GM19328 (cell line): ENCODE results near the gene PARD3B.

Experiments
- ATAC-seq: cut with Tn5 transposase; IDR thresholded peaks from one replicate; pipeline ENCODE4 v1.9.1; 2021; ENCODE audit warnings: mild to moderate bottlenecking, moderate library complexity; ENCODE audit not compliant: unreplicated experiment

Gene PARD3B

DNA sequence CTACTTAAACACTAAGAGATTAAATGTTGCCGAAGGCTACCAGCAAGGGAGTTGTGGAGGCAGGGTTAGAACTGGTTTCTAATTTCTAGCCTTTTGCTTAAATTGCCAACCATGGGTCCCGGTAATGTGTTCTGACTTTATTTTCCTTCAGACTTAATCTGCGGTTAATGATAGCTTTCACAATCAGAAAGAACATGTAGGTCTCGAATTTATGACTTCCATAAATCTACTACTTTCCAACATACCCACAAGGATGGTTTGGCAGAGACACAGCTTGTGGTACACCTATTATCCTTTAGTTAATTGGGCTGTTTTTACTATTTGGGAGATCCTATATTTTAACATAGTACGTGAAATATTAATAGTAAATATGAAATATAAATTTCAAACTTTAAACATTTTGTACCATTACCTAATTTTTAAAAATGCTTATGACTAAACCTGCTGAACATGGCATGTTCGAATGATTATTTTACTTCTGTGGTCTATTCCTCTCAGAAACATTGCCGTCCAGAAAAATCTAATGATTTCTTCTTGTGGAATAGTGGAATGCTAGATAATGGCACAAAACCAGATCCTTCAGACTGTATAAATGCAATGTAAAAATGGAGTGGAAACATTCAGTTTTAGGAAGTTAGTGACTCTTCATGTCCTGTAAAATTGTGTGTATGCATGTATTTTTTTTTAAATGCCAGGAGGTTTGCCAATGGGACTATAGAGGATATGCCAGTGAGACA, 41.3 kb downstream of the PARD3B start:
- no peak for ATAC-seq

DNA sequence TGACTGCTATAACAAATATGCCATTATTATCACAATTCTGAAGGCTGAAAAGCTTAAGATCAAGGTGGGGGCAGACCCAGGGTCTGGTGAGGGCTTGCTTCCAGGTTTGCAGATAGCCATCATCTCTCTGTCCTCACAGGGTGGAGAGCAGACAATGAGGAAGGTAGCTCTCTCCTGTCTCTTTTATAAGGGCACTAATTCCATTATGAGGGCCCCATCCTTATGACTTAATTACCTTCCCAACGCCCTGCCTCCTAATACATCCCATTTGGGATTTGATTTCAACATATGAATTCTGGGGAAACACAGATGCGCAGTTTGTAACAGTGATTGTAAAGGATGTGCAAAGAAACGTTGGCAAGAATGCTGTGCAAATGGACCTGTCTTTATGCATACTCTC, 44.8 kb downstream of the PARD3B start:
- no peak for ATAC-seq

DNA sequence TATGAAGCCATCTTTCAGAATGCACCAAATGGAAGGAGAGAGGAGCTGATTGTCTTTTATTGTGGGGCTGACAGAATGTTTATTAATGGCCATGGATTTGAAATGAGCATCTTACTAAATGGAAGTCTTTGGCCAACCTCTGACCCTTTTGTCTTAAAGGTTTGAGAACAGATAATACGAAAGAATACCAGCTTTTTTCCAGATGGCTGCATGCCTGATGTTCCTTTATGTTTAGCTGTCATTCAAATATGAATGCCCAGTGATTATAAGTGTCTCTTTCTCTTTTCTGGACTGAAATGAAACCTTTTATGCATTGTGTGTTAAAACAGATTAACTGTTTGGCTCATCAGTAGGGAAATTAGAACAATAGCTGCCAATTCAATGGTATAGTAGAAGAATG, 46.0 kb downstream of the PARD3B start:
- no peak for ATAC-seq

DNA sequence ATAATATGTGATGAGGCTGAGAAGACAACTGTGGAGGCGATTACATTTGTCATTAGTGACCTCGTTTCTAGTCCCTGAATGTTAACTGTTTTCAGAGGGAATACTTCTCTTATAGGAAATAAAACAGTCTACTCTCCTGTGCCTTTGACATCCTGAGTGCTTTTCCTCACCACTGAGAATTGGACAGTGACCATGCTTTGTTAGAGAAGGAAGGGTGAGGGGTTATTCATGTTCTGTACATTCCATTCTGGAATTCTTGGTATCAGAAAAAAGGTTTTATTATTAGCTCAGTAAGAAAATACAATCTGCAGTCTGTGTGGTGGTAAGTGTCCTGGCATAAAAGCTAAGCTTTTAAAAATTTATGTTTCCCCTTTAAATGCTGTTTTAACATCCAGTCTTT, 58.8 kb downstream of the PARD3B start:
- no peak for ATAC-seq

DNA sequence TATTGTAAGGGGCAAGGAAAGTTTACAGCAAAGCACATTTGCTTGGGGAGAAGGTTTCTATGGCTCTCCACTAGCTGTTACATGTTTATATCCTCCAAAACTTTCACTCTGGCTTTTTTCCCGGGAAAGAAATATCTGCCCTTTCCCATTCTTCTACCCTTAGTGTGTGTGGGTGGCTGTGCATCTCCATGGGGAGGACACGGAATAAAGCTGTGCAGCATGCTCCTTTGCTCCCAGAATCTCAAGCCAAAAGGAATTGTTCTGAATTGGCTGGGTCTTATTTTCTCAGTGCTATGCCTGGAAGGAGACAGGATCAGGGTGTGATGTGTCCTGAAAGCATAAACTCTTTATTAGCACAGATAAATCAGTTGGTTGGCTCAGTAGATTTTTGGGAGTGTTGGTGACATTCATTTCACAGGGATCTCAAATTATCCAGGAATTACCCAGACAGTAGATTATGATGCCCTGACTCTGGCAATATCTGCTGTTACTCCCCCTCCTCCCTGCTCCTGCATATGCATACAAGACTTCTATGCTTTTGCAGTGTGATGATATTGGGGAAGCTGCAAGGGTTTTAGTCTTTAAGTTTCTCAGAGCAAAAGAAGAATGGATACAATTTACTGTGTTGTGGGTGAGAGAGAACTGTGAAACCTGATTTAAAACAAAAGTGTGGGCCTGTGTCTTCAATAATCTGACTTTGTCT, 63.1 kb downstream of the PARD3B start:
- no peak for ATAC-seq

DNA sequence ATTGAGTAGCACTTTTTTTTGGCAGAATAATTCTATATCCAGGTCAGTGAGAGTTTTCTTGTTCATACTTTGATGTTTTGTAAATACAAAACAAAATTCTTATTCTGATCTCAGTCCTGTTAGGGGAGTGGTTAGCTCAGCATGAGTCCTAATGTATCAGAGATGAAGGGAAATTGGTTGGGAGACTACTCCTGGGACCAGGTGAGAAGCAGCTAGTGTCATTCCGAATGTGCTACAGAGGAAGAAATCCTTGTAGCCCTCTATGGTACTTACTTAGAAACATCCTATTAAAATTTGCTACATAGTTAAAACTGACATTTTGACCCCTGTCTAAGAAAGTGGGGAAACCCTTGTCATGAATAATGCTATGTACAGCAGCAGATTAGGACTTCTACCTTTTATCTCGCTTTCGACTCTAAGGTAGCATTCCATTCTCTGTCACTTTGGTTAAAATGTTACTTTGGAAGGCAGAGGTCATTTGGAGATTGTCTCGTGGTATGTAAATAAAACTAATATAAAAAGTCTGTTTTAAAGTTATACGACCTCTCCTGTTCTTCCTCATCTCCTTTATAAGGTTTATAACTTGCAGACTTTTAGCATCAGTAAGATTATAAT, 65.8 kb downstream of the PARD3B start:
- no peak for ATAC-seq

DNA sequence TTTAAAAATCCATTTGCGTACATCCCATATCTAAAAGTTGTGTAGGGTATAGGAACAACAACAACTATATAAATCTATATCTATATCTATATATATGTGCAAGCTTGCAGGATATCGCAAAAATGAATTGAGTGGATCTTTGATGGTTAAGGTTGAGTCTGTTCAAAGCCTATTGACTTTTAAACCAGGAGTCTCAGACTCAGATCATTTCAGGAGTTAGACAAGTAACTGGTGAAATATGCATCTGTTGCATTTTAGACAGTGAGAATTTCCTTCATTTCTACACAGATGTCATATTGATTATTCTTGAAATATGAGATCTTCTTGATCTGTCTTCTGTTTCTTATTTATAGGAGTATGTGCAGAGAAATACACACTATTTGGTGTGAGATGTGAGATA, 66.5 kb downstream of the PARD3B start:
- ATAC-seq, result no peak

DNA sequence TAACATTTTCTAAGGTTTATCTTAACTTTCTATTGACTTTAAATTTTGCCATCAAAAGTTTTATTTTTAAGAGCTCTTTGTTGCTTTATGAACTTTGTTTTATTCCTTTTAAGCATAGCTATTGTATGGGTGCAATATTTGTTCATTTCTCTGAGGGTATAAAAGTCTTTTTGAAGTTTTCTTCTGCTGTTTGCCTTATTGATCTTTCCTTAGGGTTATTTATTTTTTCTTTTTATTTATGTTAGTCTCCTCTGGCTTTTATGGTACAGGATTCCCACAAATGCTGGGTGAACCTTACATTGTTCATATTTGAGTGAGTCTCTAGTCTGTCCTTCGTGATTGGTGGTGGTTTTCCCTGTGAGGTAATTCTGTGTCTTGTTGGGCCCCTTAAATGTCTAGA, 68.4 kb downstream of the PARD3B start:
- no peak for ATAC-seq

DNA sequence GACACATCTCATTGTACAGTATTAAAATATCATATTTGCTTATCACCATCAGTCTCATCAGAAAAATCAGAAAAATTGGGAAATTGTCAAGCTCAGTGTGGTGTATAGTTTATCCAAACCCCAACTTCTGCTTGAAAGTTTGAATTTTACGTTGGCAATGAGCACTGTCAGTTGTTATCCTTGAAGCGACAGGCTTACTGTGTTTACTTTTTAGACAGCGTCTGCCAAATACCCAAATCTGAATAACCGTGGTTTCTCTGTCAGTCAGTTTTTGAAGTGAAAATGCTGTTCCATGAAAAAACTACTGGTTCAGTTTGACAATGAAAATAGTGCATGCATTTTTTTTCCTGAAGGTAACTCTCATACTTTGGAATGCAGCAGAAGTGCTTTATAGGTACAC, 70.2 kb downstream of the PARD3B start:
- ATAC-seq, result no peak

DNA sequence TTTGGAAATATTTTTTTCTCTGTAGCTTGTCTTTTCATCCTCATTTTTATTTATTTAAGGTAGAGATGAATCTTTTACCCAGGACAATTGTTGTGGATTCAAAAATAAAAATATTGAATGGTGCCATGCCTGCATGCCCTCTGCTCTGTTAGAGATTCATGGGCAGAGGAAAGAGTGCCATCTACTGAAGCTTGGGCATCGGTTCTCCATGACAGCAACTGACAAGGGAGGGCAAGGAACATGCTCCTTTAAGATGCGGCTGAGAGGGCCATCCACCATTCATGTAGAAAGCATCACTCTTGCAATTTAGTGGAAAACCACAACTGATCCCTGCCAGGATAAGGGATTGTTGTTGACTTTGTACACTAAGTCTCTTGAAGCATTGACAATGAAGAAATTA, 79.9 kb downstream of the PARD3B start:
- ATAC-seq, result no peak

DNA sequence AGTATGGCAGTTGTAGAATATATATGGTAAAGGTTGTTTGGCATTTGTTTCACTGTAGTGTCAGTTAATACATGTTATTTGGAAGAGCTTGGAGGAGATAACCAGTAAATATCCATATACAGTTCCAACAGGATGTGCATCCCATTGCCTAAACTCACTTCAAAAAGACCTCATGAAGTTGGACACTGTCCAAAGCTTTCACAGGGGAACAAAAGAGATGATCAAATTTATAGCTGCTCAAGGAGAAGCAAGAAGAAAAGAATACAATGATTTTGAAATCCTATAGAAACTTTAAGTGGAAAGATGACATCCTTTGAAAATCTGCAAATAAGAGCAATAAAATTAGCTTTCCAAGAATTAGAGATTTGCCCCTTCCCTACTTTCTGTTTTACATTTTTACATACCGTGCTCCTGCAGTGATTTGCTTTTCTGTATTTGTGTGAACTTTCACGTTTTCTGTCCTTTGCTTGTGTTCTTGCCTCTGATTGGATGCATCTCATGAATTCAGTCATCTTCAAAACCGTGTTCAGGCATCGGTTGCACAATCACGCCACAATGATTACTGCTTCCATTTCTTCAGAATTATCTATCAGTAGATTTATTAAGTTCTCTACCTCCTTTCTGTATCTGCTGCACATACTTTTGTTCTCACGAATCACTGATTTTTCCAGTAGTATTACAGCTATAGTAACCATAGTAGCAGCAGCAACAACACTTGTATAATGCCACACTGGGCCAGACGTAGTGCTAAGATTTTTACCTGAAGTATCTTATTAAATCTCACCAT, 83.8 kb downstream of the PARD3B start:
- no peak for ATAC-seq

DNA sequence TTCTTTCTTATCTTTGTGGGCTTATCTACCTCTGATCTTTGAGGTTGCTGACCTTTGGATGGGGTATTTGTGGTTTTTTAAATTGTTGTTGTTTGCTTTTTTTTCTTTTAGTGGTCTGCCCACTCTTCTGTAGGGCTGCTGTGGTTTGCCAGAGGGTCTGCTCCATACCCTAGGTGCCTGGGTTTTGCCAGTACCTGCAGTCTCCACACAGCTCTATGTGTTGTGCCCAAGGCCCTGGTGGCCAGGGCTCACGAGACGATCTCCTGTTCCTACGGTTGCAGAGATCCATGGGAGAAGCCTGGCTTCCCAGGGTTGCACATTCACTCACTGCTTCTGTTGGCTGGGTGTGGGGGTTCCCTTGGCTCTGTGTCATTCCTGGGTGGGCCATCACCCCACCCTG, 87.1 kb downstream of the PARD3B start:
- ATAC-seq, result no peak

DNA sequence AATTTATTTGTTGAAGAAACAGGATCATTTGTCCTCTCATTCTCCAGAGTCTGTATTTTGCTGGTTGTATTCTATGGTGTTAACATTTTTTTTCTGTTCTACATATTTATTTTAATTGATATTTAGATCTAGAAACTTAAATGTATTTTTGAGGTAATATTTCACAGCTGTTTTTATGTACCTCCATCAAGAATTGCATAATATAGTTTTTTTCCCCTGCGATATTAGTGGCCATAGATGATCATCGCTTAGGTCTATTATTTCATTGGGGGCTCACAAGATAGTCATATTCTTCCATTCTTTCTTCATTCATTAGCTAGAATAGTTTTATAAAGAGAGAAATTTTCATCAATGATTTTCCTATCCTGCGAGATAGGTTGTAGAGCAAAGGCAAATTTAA, 89.3 kb downstream of the PARD3B start:
- no peak for ATAC-seq

DNA sequence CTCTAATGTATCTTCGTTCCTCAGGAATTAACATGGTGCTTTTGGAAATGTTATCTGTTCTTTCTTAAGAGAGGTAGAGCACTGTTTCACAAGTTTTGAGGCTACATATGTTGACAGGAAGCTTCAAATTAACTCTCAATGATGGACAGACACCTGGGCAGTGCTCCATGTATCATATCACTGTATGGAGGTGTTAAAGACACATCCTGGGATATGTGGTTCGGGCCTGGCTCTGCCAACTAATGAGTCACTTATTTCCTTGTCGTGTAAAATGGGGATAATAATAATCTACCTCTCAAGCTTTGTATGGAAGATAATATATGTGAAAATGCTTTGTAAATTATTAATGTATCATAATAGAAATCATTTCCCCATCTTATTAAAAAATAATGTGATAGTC, 90.2 kb downstream of the PARD3B start:
- ATAC-seq, result no peak

DNA sequence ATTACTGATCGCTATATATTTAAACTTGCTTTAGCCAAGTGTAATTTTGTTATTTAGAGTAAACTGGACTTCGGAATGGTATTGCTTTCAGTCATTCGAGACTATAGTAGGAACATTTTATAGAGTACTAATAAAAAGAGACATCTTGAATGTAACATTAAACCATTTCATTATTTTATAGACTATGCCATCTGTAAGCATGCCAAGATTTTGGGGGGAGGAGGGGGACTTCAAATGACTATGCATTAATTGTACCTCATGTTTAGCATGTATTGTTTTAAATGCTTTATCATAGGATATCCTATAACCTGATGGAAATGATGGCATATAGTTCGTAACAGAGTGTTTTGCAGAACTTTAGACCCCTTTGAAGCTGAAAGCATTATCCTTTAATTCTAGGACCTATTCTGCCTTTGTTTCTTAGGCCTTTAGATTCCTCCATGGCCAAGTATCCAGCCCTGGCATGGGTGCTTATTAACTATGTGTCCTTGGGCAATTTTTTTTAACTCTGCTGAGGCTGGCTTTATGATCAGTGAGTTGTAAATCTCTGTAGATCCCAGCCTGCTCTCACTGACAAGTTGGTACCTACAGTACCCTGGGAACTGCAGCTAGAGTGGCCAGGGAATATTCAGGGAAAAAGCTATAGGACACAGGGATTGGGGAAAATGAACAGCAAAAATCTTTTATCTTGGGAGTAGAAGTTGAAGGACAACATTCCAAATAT, 93.4 kb downstream of the PARD3B start:
- ATAC-seq, result no peak

DNA sequence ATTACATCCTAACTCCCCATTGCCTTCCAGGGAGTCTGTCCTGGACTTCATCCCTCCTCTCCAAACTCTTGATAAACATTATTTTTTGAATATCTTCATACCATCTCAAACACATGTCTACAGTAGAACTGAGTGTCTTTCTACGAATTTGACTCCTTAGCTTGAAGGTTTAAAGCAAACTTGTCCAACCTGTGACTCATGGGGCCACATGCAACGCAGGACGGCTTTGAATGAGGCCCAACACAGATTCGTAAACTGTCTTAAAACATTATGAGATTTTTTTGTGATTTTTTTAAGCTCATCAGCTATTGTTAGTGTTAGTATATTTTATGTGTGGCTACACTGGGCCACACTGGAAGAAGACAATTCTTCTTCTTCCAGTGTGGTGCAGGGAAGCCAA, 98.1 kb downstream of the PARD3B start:
- ATAC-seq, result no peak

DNA sequence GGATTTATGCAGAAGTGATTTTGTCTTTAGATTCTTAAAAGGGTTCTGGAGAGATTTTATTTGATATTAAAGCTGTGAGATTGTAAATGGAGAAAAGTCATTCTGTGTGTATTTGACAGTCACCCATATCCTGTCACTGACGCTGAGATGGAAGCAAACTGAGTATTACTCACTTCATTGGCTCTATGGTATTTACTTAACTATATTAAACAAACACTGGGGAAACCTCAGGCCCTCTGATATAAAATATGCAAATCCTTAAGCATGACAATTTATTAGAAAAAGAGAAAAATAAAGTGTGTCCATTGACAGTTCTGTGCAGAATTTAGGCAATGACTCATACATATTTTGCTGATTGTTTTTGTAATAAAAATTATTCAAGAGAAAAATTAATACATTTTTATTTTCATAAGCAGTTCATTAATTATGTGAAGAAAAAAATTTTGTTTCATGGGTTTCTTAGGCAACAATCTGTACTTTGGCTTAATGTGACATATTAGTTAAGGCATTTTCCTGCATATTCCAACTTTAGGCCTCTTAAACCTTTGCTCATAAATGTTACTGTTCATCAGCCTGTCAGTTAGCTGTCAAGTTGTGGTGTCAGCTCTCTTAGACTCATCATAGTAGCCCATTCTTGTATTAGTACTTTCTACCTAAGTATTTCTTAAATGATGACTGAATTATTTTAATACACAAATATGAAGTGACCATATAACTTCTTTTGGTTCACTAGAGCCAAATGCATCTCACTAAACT, 99.9 kb downstream of the PARD3B start:
- no peak for ATAC-seq

DNA sequence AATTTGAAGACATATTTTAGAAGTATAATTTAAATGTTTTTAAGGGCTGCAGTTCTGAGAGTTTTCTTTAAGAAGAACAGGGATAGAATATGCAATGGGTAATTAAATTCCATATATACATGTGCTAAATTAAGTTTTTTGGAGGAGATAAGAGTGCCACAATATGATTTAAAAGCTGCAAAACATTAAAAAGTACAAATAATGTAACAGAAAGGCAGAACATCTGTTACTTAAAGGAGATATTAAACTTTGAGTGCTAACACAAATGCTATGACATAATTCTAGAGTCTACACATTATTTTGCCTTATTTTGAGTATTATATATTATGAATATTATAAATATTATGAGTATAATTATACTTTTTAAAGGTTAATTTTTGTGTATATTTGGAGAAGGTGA, 102.4 kb downstream of the PARD3B start:
- no peak for ATAC-seq

DNA sequence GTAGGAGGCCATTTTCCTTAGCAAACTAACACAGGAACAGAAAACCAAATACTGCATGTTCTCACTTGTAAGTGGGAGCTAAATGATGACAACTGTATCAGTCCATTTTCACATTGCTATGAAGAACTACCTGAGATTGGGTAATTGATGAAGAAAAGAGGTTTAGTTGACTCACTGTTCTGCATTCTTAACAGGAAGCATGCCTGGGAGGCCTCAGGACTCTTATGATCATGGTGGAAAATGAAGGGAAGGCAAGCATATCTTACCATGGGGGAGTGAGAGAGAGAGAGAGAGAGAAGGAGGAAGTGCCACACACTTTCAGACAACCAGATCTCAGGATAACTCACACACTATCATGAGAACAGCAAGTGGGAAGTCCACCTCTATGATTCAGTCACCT, 105.3 kb downstream of the PARD3B start:
- no peak for ATAC-seq

DNA sequence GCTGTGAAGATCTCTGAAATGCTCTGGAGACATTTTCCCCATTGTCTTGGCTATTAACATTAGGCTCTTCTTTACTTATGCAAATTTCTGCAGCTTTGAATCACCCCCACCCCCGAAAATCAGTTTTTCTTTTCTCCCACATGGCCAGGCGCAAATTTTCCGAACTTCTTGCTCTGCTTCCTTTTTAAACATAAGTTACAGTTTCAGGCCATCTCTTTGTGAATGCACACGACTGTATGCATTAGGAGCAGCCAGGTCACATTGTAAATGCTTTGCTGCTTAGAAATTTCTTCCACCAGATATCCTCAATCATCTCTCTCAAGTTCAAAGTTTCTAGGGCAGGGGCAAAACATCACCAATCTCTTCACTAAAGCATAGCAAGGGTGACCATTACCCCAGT, 106.8 kb downstream of the PARD3B start:
- ATAC-seq, result no peak
